K562 (cell line): ENCODE results near the gene NEURL2. TPM values are rescaled to one million over a fixed set of nuclear protein-coding genes. Genes with fewer than 3 reads are reported as not detected.

Source experiments
- CTBP1 ChIP-seq: fragments of 450-650 bp; IDR thresholded peaks from 2 replicates; pipeline ENCODE4 v1.6.1; 2016; ENCODE audit warnings: borderline replicate concordance
- FOS ChIP-seq: IDR thresholded peaks from 3 replicates; pipeline ENCODE4 v1.6.1; 2011; ENCODE audit not compliant: insufficient read length; ENCODE audit errors: extremely low read depth
- GTF2F1 ChIP-seq: IDR thresholded peaks from 2 replicates; pipeline ENCODE4 v1.6.1; 2011; ENCODE audit warnings: low read depth, low read length, improper control_type of control experiment
- KAT2B ChIP-seq: IDR thresholded peaks from one replicate; pipeline ENCODE4 v1.6.1; 2012; ENCODE audit warnings: low read depth, mild to moderate bottlenecking, control low read depth, inconsistent platforms, low read length, moderate library complexity
- KLF1 ChIP-seq: fragments of 450-650 bp; IDR thresholded peaks from 2 replicates; pipeline ENCODE4 v1.6.1; 2016; ENCODE audit warnings: missing genetic modification characterization, missing compliant biosample characterization
- LCOR ChIP-seq: sonication (generic); formaldehyde crosslinking; IDR thresholded peaks from 2 replicates; pipeline ENCODE4 v1.8.0; 2022; ENCODE audit warnings: mild to moderate bottlenecking, missing genetic modification reagents
- NFRKB ChIP-seq: fragments of 450-650 bp; IDR thresholded peaks from 2 replicates; pipeline ENCODE4 v1.6.1; 2016; ENCODE audit warnings: low read depth
- PTBP1 ChIP-seq: fragments of 200-400 bp; formaldehyde crosslinking; IDR thresholded peaks from 2 replicates; pipeline ENCODE4 v1.6.1; 2017; ENCODE audit warnings: low read depth, low read length
- RBM34 ChIP-seq: fragments of 200-400 bp; formaldehyde crosslinking; IDR thresholded peaks from 2 replicates; pipeline ENCODE4 v1.6.1; 2018; ENCODE audit warnings: low read length, borderline replicate concordance; ENCODE audit not compliant: insufficient read depth
- SMARCE1 ChIP-seq: fragments of 450-650 bp; IDR thresholded peaks from 2 replicates; pipeline ENCODE4 v1.7.1; 2016; ENCODE audit warnings: mild to moderate bottlenecking
- ZBTB7A ChIP-seq: IDR thresholded peaks from 2 replicates; pipeline ENCODE4 v1.6.1; 2011; ENCODE audit warnings: low read depth, mild to moderate bottlenecking, low read length, moderate library complexity, borderline replicate concordance; ENCODE audit not compliant: control insufficient read depth
- ZNF24 ChIP-seq: fragments of 450-650 bp; IDR thresholded peaks from 2 replicates; pipeline ENCODE4 v1.6.1; 2016
- ZNF707 ChIP-seq: fragments of 250-450 bp; sonication (Bioruptor Pico); conservative IDR thresholded peaks from 2 replicates; pipeline ENCODE4 v1.8.0; 2022; ENCODE audit warnings: inconsistent platforms, mild to moderate bottlenecking, moderate library complexity
- polyA plus RNA-seq, 8 experiments: library from polyadenylated mRNA; depleted of rRNA in 4 of 8; stranded (reverse) in 5 of 8; unstranded in 3 of 8; fragments of >200 nt; fragmentation: Nextera tagmentation in 2 of 8; fragmentation: Illumina TruSeq in 1 of 8; extraction: Ambion mirVana in 2 of 8; extraction: Trizol in 1 of 8; gene quantifications; 2 replicates each; pipeline versions ENCODE4 v1.2.1 to v1.2.3, GENCODE V29; 2011 to 2014; ENCODE audit warnings: inconsistent platforms in 1 of 8, missing spikeins in 1 of 8
- total RNA-seq, 7 experiments: library from RNA; depleted of rRNA in 6 of 7; stranded (reverse); fragments of >200 nt in 6 of 7; fragmentation: Illumina TruSeq in 2 of 7; extraction: Trizol in 2 of 7; gene quantifications; 2 replicates each; pipeline versions ENCODE4 v1.2.1 to v1.2.3, GENCODE V29; 2011 to 2021; ENCODE audit warnings: low replicate concordance in 1 of 7
- TF ChIP-seq, protein P1 (sequence below), 2 experiments: fragments of 450-650 bp; formaldehyde crosslinking in 1 of 2; IDR thresholded peaks; 2 replicates each; pipeline versions ENCODE4 v1.4.0 to v1.6.1; 2014 to 2020; ENCODE audit warnings: mild to moderate bottlenecking in 2 of 2, borderline replicate concordance in 1 of 2, low read depth in 1 of 2
- TF ChIP-seq, protein P2 (sequence below), 2 experiments: fragments of 200-800 bp in 1 of 2; sonication (Bioruptor generic) in 1 of 2; sonication (generic) in 1 of 2; formaldehyde crosslinking in 1 of 2; IDR thresholded peaks in 1 of 2; conservative IDR thresholded peaks in 1 of 2; 2 replicates each; pipeline versions ENCODE4 v1.5.0 to v1.6.1; 2016 to 2020; ENCODE audit warnings: missing compliant biosample characterization in 1 of 2, missing genetic modification characterization in 1 of 2, missing genetic modification reagents in 1 of 2
- TF ChIP-seq, protein P3 (sequence below): fragments of 250-450 bp; sonication (Bioruptor Pico); IDR thresholded peaks from 2 replicates; pipeline ENCODE4 v1.5.0; 2020; ENCODE audit warnings: mild to moderate bottlenecking

The NEURL2 gene
- total and polyA plus RNA-seq, 9 of the 15 experiments (the other 6 are each of a cell fraction or from before 2014, with no cell fraction given), result 0.22 to 1.9 (median 0.50) TPM; not detected in 1

DNA sequence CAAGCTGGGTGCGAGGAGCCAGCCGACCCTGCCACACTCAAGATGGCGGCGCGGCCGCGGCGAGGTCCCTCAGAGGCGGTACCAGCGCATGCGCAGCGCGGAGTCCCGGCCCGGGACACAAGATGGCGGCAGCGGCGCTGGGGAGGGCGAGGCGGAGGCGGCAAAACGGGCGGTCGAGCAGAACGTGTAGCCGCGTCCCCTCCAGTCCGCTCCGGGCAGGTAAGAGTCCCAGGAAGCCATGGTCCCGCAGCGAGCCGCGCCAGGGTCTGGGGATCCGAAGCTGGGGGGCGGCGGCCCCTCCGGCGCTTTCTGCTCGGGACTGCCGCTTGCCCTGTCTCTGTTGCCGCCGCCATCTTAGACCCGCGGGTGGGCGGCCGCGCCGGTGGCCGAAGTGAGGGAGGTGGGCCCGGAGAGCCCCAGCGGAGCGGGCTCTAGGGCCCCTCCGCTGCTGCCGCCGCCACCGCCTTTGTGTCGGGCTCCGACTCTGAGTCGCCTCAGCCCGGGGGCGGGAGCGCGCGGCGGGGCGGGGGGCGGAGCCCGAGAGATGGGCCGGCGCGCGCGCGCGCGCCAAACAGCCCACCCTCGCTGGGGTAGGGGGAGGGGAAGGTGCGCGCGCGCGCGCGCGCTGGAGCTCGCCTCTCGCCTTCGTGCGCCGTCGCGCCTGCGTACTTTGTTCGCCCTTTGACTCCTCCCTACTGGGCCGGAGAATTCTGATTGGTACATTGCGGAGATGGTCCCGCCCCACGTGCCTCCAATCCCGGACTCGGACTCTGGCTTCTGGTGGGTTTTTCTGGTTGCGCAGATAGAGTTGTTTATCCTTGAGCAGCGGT, 43.8 kb upstream of the NEURL2 start, which contains the start of gene PCIF1 (continued):
- TF ChIP-seq, protein P1, sequence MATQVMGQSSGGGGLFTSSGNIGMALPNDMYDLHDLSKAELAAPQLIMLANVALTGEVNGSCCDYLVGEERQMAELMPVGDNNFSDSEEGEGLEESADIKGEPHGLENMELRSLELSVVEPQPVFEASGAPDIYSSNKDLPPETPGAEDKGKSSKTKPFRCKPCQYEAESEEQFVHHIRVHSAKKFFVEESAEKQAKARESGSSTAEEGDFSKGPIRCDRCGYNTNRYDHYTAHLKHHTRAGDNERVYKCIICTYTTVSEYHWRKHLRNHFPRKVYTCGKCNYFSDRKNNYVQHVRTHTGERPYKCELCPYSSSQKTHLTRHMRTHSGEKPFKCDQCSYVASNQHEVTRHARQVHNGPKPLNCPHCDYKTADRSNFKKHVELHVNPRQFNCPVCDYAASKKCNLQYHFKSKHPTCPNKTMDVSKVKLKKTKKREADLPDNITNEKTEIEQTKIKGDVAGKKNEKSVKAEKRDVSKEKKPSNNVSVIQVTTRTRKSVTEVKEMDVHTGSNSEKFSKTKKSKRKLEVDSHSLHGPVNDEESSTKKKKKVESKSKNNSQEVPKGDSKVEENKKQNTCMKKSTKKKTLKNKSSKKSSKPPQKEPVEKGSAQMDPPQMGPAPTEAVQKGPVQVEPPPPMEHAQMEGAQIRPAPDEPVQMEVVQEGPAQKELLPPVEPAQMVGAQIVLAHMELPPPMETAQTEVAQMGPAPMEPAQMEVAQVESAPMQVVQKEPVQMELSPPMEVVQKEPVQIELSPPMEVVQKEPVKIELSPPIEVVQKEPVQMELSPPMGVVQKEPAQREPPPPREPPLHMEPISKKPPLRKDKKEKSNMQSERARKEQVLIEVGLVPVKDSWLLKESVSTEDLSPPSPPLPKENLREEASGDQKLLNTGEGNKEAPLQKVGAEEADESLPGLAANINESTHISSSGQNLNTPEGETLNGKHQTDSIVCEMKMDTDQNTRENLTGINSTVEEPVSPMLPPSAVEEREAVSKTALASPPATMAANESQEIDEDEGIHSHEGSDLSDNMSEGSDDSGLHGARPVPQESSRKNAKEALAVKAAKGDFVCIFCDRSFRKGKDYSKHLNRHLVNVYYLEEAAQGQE (IDR thresholded peaks at IDR 0.05; ENCODE audit: borderline replicate concordance), result peak; percentile 78
- TF ChIP-seq, protein P1 (CRISPR knock-in tag; IDR thresholded peaks at IDR 0.05; ENCODE audit: low read depth), result peak; percentile 86
- TF ChIP-seq CTBP1 (peak; percentile 73), ZNF707 (CRISPR knock-in tag) (no peak), PTBP1 (no peak), LCOR (CRISPR knock-in tag) (peak; percentile 40; the same call in 1 of the 2 replicates), KAT2B (no peak), ZBTB7A (peak; percentile 94), RBM34 (no peak), NFRKB (peak; percentile 96), GTF2F1 (no peak; the same call in 1 of the 2 replicates), FOS (peak; percentile 62), ZNF24 (0 out of 2 replicates have a peak, but pooled peaks have one; percentile 78), KLF1 (0 out of 2 replicates have a peak, but pooled peaks have one; percentile 52), SMARCE1 (no peak)
- TF ChIP-seq, protein P2, sequence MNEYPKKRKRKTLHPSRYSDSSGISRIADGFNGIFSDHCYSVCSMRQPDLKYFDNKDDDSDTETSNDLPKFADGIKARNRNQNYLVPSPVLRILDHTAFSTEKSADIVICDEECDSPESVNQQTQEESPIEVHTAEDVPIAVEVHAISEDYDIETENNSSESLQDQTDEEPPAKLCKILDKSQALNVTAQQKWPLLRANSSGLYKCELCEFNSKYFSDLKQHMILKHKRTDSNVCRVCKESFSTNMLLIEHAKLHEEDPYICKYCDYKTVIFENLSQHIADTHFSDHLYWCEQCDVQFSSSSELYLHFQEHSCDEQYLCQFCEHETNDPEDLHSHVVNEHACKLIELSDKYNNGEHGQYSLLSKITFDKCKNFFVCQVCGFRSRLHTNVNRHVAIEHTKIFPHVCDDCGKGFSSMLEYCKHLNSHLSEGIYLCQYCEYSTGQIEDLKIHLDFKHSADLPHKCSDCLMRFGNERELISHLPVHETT (CRISPR knock-in tag; conservative IDR thresholded peaks at IDR 0.05 in 1 of 2, IDR thresholded peaks at IDR 0.05 in 1 of 2), result peak in 1 of 2 experiments; percentile 90; a peak in 2 of 4 replicates
- TF ChIP-seq, protein P3, sequence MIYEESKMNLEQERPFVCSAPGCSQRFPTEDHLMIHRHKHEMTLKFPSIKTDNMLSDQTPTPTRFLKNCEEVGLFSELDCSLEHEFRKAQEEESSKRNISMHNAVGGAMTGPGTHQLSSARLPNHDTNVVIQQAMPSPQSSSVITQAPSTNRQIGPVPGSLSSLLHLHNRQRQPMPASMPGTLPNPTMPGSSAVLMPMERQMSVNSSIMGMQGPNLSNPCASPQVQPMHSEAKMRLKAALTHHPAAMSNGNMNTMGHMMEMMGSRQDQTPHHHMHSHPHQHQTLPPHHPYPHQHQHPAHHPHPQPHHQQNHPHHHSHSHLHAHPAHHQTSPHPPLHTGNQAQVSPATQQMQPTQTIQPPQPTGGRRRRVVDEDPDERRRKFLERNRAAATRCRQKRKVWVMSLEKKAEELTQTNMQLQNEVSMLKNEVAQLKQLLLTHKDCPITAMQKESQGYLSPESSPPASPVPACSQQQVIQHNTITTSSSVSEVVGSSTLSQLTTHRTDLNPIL, result no peak
